Type B pancreatic cell (in vitro differentiated cells): ENCODE results near the gene MOSMO. TPM values are rescaled to one million over a fixed set of nuclear protein-coding genes. Genes with fewer than 3 reads are reported as not detected.

Source experiments
- DNase-seq: peaks from one replicate; pipeline ENCODE4 v3.0.0; 2021; ENCODE audit warnings: mixed read lengths; ENCODE audit not compliant: unreplicated experiment; ENCODE audit errors: extremely low spot score
- H3K27ac Mint-ChIP-seq: 2 replicates; pipeline ENCODE4 v1.8.0; 2021; ENCODE audit warnings: mild to moderate bottlenecking, mixed read lengths
- H3K27me3 Mint-ChIP-seq: 2 replicates; pipeline ENCODE4 v1.8.0; 2021; ENCODE audit warnings: mixed read lengths
- H3K36me3 Mint-ChIP-seq: 2 replicates; pipeline ENCODE4 v1.8.0; 2021; ENCODE audit warnings: mixed read lengths
- H3K4me1 Mint-ChIP-seq: one replicate; pipeline ENCODE4 v1.8.0; 2021; ENCODE audit warnings: mixed read lengths; ENCODE audit not compliant: unreplicated experiment
- H3K4me3 Mint-ChIP-seq: 2 replicates; pipeline ENCODE4 v1.8.0; 2021; ENCODE audit warnings: mild to moderate bottlenecking, mixed read lengths
- H3K9me3 Mint-ChIP-seq: 2 replicates; pipeline ENCODE4 v1.8.0; 2021; ENCODE audit warnings: mixed read lengths
- total RNA-seq: library from RNA; stranded (reverse); gene quantifications from 2 replicates; pipeline ENCODE4 v1.2.1, GENCODE V29; 2021; ENCODE audit warnings: low replicate concordance
- TF ChIP-seq, protein P1 (sequence below): fragments of 200-600 bp; sonication (generic); conservative IDR thresholded peaks from 2 replicates; pipeline ENCODE4 v1.5.0; 2021; ENCODE audit warnings: antibody characterized with exemption, mild to moderate bottlenecking

The MOSMO gene
- total RNA-seq, 1 donor from 2014 or later, result 13.5 TPM

DNA sequence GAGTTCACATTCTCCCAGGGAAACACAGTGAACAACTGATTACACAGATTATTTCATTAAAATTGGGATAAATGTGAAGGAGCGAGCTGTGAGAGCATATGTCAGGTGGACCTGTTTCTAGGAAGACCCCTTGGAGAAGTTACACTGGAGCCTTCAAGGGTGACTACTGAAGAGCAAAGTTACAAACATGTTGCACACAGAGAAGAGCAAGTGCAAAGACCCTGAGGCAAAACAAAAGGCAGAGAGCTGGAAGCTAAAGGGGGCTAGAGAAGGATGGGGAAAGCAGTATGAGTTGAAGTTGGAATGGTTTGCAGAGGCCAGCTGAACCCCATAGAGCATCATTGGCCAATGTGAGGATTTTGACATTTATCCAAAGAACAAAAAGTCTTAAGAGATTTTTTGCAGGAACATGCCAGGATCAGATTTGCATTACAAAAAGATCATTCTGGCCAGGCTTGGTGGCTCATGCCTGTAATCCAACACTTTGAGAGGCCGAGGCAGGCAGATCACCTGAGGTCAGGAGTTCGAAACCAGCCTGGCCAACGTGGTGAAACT lies 21.1 kb upstream of the MOSMO start:
- Mint-ChIP-seq H3K36me3 (peaks cover 6% of the 10 kb centered on the region), H3K27ac (no peak overlapping the region)

DNA sequence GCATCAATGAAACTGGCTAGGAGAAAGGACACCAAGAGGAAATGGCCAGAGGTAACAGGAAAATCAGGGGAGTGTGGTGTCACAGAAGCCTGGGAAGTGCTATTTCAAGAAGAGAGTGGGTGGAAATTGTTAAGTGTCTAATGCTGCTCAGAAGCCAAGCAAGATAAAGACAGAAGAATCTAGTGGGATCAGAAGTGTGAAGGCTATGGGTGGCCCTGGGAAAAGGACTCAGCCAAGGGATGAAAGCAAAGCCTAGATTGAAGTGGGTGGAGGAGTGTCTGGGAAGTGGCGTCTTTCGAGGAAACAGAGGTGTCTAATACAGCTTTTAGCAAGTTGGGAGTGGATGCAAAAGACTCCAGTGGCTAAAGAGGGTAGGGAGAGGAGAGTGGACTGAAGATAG lies 20.4 kb upstream of the MOSMO start:
- H3K36me3 Mint-ChIP-seq, result no peaks in the 10 kb centered on the region
- H3K27me3 Mint-ChIP-seq, result no peaks in the 10 kb centered on the region
- H3K27ac Mint-ChIP-seq, result no peak overlapping the region
- H3K4me1 Mint-ChIP-seq, result no peaks in the 10 kb centered on the region
- no peaks in the 10 kb centered on the region for H3K9me3 Mint-ChIP-seq
- TF ChIP-seq, protein P1, sequence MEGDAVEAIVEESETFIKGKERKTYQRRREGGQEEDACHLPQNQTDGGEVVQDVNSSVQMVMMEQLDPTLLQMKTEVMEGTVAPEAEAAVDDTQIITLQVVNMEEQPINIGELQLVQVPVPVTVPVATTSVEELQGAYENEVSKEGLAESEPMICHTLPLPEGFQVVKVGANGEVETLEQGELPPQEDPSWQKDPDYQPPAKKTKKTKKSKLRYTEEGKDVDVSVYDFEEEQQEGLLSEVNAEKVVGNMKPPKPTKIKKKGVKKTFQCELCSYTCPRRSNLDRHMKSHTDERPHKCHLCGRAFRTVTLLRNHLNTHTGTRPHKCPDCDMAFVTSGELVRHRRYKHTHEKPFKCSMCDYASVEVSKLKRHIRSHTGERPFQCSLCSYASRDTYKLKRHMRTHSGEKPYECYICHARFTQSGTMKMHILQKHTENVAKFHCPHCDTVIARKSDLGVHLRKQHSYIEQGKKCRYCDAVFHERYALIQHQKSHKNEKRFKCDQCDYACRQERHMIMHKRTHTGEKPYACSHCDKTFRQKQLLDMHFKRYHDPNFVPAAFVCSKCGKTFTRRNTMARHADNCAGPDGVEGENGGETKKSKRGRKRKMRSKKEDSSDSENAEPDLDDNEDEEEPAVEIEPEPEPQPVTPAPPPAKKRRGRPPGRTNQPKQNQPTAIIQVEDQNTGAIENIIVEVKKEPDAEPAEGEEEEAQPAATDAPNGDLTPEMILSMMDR, result no peak
- H3K4me3 Mint-ChIP-seq, result no peak overlapping the region
- no peak for DNase-seq

More for the DNA sequence above, 21.1 kb upstream of the MOSMO start:
- TF ChIP-seq, protein P1, result no peak
- H3K9me3 Mint-ChIP-seq, result no peaks in the 10 kb centered on the region
- no peak for DNase-seq
- H3K4me3 Mint-ChIP-seq, result no peak overlapping the region
- H3K4me1 Mint-ChIP-seq, result no peaks in the 10 kb centered on the region
- no peaks in the 10 kb centered on the region for H3K27me3 Mint-ChIP-seq

DNA sequence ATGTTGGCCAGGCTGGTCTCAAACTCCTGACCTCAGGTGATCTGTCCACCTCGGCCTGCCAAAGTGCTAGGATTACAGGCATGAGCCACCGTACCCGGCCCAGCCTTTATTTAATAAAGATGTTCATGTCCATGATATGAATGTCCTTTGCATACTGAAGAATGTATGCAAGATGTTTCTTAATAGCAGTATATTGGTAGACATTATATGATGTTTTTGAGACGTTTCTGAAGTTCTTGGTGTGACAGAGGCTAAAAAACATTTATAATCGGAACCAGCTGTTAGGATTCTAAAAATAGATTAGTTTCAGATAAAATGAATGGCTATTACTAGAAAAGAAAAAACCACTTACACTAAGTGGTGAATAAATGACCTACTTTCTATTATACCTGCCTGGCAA lies 18.8 kb upstream of the MOSMO start:
- Mint-ChIP-seq H3K27ac (no peak overlapping the region), H3K36me3 (no peaks in the 10 kb centered on the region), H3K9me3 (no peaks in the 10 kb centered on the region), H3K4me3 (no peak overlapping the region), H3K27me3 (no peaks in the 10 kb centered on the region), H3K4me1 (no peaks in the 10 kb centered on the region)
- DNase-seq, result no peak
- TF ChIP-seq, protein P1, result no peak

DNA sequence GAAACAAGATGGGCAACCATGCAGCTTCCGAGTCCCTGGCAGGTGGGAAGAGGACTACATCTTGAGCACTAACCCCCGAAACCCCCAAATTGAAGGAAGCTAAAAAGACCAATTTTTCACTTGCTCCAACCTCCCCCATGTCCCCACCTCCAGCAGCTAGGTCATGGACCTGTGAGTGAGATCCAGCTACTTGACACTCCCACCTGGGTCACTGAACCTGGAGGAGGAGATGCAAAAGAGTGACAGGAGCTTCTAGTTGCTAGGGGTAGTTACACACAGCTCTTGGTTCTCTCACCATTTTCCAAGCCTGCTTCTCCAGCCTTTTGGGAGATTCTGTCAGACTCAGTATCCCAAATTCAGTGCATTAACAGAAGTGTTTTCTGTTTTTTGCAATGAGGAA lies 18.2 kb upstream of the MOSMO start:
- H3K9me3 Mint-ChIP-seq, result no peaks in the 10 kb centered on the region
- TF ChIP-seq, protein P1, result no peak
- H3K4me3 Mint-ChIP-seq, result no peak overlapping the region
- no peak for DNase-seq
- H3K27me3 Mint-ChIP-seq, result no peaks in the 10 kb centered on the region
- no peak overlapping the region for H3K27ac Mint-ChIP-seq
- no peaks in the 10 kb centered on the region for H3K4me1 Mint-ChIP-seq
- H3K36me3 Mint-ChIP-seq, result no peaks in the 10 kb centered on the region

DNA sequence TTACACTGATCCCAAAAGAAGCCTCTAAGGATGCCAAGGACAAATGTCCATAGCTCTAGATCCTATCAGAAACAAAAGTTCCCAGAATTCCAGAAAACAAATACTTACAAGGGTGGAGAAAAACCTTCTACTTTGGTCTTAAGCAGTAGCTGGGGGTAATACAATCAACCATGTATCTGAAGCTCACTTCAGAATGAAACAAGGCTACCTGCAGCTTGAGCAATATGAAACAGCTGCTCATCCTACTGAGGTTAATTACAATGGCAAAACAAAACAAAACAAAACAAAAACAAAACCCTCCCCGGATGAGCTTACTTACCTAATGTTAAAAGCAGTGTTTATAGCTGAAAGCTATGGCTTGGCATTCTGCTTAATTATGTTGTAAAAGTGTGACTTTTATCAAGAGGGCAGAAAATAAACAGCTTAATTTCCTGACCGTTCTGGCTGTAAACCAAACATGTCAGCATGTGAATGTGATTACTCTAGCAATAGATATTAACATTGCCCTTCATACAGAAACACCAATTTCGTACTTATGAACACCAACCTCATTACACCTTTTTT lies 17.4 kb upstream of the MOSMO start:
- H3K4me3 Mint-ChIP-seq, result no peak overlapping the region
- H3K36me3 Mint-ChIP-seq, result no peaks in the 10 kb centered on the region
- H3K4me1 Mint-ChIP-seq, result no peaks in the 10 kb centered on the region
- TF ChIP-seq, protein P1, result no peak
- H3K27ac Mint-ChIP-seq, result no peak overlapping the region
- no peak for DNase-seq
- H3K9me3 Mint-ChIP-seq, result no peaks in the 10 kb centered on the region
- H3K27me3 Mint-ChIP-seq, result no peaks in the 10 kb centered on the region
